DOHH2 (cell line): ENCODE results near the gene MSX1.

Experiments used
- CTCF ChIP-seq: fragments of 200-600 bp; sonication (generic); IDR thresholded peaks from one replicate; pipeline ENCODE4 v1.5.1; 2014; ENCODE audit warnings: antibody characterized with exemption, mild to moderate bottlenecking, low read depth, low read length; ENCODE audit not compliant: poor library complexity, severe bottlenecking
- EZH2phosphoT487 ChIP-seq: fragments of 200-600 bp; sonication (generic); IDR thresholded peaks from 2 replicates; pipeline ENCODE4 v1.6.1; 2017; ENCODE audit warnings: borderline replicate concordance, mild to moderate bottlenecking, antibody characterized with exemption, low read length, moderate library complexity, mixed read lengths

GRCh38 chr4:4818415-4819212, 40.9 kb upstream of the MSX1 start:
- TF ChIP-seq CTCF (no peak), EZH2phosphoT487 (no peak)
